ENCODE data around the gene SRMS.

GRCh38 chr20:63568986-63569949 lies 21.7 kb upstream of the SRMS start:
- no peak for TF ChIP-seq CTCF (IDR thresholded peaks at IDR 0.05 in 2 of 3, conservative IDR thresholded peaks at IDR 0.05 in 1 of 3; ENCODE audit: borderline replicate concordance in 1 of 3, insufficient read depth in 1 of 3, low read depth in 2 of 3, low read length in 2 of 3)
- TF ChIP-seq EZH2phosphoT487 (IDR thresholded peaks at IDR 0.05; ENCODE audit: borderline replicate concordance) = no peak
- no peak for TF ChIP-seq POLR2AphosphoS5 (IDR thresholded peaks at IDR 0.05; ENCODE audit: low read depth, low read length)
- TF ChIP-seq MAX (IDR thresholded peaks at IDR 0.05) = no peak
- no peak for TF ChIP-seq POLR2A (IDR thresholded peaks at IDR 0.05; ENCODE audit: borderline replicate concordance, extremely low read depth, insufficient read depth, insufficient read length)
- no peak for TF ChIP-seq SP1 (IDR thresholded peaks at IDR 0.05; ENCODE audit: low read depth)
- no peak for TF ChIP-seq JUND (IDR thresholded peaks at IDR 0.05)
- no peak for TF ChIP-seq FOSL1 (IDR thresholded peaks at IDR 0.05; ENCODE audit: low read depth)
- no peak for TF ChIP-seq ELF1 (IDR thresholded peaks at IDR 0.05; ENCODE audit: borderline replicate concordance, low read depth)
- no peak for TF ChIP-seq RAD21 (IDR thresholded peaks at IDR 0.05; ENCODE audit: low read depth)
- TF ChIP-seq TCF7L2 (IDR thresholded peaks at IDR 0.05; ENCODE audit: borderline replicate concordance, extremely low read depth, insufficient read depth, insufficient read length) = no peak
- TF ChIP-seq YY1 (IDR thresholded peaks at IDR 0.05; ENCODE audit: extremely low read depth, insufficient replicate concordance, low read depth, low read length) = no peak
- no peak for TF ChIP-seq ZNF274 (IDR thresholded peaks at IDR 0.05; ENCODE audit: low read depth, low read length)
- no peak for TF ChIP-seq ZBTB33 (IDR thresholded peaks at IDR 0.05; ENCODE audit: extremely low read depth, insufficient replicate concordance, low read length)
